SHP77 (cell line): ENCODE data around the gene EBNA1BP2.
"Not testable (repeated sequence)": the region's sequence is repeated elsewhere in the genome, so short reads cannot be mapped to it uniquely, and the experiment has no call there.

ENCODE experiments used
- DNase-seq, 2 experiments: peaks; one replicate each; lab custom pipeline; 2025; lab: John Stamatoyannopoulos, UW

EBNA1BP2 gene, protein sequence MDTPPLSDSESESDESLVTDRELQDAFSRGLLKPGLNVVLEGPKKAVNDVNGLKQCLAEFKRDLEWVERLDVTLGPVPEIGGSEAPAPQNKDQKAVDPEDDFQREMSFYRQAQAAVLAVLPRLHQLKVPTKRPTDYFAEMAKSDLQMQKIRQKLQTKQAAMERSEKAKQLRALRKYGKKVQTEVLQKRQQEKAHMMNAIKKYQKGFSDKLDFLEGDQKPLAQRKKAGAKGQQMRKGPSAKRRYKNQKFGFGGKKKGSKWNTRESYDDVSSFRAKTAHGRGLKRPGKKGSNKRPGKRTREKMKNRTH

DNA sequence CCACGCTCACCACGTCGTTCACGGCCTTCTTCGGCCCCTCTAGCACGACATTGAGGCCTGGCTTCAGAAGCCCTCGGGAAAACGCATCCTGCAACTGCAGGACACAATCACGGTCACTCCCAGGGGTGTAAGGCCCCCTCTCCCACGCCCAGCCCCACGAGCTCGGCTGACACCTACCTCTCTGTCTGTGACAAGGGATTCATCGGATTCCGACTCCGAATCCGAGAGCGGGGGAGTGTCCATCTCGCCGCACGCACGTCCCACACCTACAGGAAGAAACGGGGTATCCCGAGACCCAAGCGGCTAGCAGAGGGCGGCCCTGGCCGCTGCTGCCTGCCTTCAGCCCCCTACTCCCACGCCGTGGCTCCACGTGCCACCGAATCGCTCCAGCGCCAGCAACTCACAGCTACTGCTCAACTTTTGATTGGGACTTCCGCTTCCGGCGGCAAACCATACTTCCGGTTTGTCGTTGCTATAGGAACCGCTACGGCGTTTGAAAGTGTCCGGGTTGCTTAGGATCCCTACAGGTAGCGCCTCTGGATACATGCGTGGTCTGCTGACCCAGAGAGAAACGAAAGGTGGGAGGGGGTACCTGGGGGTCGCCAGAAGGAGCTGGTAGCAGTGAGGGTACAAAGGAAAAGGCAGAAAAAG lies at the start of gene EBNA1BP2, which contains the start of gene CFAP57:
Gene EBNA1BP2, minus strand, starts transcription at position 415 of the 651 bp plus-strand sequence. Its CDS starts 172 bp downstream, at position 243.
Gene CFAP57, plus strand, starts transcription at position 455 of the 651 bp plus-strand sequence. CDS start 424 bp downstream, outside the sequence.
- DNase-seq: peak; percentile 86 to 88

DNA sequence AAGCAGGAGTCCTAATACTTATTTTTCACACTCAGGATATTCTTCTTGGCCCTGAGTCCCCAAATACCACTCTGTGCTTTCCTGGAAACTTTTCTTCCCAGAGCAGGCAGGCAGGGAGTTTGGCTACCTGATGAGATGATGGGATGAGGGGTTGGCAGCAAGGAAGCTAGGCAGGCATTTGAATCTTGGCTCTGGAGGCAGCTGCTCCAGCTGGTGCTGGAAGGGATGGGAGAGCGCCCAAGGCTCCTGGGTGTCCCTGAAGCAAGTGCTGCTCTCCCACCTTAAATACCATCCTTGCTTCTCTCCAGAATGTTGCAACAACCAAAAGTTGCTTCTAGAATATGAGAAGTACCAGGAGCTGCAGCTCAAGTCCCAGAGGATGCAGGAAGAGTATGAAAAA lies 49.7 kb upstream of the EBNA1BP2 start:
- DNase-seq: no peak

DNA sequence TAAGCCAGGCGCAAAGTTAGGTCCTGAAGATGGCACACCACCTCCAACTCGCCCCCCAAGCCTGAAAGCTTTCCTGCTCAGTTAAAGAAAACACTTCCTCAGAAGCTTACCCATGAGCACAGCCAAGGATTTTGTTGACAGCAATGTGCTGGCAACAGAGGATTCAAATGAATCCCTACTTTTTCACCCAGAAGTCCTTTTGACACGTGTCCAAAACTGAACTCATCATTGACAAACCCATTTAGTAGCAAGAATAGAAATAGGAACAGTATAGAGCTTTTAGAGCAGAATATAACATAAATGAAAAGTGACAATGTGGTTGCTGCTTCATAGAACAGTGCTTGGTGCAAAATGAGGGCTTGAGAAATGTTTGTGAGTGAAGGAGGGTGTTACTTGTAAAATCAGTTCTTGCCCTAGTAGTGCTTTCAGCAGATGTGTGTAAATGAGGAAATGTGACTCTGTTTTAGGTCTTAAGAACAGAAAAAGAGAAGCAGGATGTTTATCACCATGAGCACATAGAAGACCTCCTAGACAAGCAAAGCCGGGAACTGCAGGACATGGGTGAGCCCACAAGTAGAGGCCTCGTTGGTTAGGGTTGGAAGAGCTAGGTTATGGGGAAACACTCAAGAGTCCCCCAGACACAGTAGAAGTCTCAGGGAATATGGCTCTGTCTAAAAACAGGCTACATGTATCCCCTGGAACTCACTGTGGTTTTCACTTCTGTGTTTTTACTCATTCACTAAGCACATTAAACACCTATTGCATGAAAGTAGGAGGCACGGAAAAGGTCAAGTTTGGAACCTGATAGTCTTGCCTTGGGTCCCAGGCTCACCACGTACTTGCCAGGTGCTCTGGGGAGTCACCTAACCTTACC lies 49.1 kb upstream of the EBNA1BP2 start:
- DNase-seq: no peak

DNA sequence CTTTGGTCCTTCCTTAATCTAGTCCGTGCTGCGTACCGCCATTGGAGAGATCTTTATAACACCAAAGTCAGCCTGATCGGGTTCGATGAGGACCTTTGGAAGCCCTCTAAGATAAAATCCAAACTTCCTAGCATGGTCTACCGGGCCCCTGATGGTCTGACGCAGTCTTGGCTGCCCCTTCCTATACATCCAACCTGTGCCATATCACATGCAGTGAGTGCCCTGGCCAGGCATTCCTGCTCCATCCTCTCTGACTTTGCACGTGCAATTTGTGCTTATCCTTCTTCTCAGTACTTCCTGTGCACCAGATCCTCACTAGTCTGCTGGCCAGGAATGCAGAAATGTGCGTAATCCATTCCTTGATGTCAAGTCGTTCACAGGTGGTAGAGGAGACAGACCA lies 45.7 kb upstream of the EBNA1BP2 start:
- no peak for DNase-seq

DNA sequence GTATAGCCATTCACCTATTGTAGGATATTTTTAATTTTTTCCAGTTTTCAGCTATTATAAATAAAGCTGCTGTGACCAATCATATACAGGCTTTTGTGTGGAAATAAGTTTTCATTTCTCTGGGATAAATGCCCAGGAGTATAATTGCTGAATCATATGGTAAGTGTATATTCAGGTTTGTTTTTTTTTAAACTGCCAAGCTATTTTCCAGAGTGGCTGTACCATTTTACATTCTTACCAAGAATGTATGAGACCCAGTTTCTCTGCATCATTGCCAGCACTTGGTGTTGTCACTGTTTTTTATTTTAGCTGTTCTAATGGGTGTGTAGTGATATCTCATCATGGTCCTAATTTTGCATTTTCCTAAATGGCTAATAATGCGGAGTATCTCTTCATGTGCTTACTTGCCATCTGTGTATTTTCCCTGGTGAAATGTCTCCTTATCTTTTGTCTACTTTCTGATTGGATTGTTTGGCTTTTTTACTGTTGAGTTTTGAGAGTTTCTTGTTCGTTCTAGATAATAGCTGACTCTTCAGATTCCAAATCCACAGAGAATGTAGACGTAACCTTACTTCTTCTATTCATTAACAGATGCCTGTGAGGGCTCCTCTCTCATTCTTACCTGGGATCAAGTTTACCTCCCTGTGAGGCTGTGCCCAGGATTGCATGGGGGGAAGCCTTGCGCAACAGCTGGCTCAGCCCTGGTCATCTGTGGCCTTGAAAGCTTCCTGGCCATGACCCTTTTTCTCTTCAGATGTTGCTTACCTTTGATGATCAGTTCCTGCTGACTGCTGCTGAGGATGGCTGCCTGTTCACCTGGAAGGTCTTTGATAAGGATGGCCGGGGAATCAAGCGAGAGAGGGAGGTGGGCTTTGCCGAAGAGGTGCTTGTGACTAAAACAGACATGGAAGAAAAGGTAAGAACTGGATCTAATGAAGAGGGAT lies 42.7 kb upstream of the EBNA1BP2 start:
- DNase-seq: no peak

DNA sequence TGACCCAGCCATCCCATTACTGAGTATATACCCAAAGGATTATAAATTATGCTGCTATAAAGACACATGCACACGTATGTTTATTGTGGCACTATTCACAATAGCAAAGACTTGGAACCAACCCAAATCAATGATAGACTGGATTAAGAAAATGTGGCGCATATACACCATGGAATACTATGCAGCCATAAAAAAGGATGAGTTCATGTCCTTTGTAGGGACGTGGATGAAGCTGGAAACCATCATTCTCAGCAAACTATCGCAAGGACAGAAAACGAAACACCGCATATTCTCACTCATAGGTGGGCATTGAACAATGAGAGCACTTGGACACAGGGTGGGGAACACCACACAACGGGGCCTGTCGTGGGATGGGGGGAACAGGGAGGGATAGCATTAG lies 36.2 kb upstream of the EBNA1BP2 start:
- not testable (repeated sequence) for DNase-seq

DNA sequence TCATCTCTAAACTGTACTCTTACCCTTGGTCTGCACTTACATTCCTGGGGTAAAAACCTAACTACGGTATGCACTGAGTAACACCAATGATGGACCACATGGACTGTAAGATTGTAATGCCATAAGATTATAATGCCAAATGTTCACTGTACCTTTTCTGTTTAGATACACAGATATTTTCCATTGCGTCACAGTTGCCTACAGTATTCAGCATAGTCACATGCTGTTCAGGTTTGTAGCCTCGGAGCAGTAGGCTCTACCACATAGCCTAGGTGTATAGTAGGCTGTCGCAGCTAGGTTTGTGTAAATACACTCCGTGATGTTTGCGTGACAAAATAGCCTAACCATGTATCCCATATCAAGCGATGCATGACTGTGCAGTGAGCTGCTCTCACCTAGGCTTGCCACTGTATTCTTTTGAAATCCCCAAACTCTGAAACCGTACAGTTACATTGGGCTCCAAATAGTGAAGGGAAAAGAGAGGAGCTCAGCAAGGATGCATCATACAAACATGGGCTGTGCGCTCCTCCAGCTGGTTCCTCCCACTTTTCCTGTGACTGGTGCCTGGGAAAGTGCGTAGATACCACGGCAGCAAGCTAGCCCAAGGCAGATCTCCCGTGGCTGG lies 35.3 kb upstream of the EBNA1BP2 start:
- no peak for DNase-seq

DNA sequence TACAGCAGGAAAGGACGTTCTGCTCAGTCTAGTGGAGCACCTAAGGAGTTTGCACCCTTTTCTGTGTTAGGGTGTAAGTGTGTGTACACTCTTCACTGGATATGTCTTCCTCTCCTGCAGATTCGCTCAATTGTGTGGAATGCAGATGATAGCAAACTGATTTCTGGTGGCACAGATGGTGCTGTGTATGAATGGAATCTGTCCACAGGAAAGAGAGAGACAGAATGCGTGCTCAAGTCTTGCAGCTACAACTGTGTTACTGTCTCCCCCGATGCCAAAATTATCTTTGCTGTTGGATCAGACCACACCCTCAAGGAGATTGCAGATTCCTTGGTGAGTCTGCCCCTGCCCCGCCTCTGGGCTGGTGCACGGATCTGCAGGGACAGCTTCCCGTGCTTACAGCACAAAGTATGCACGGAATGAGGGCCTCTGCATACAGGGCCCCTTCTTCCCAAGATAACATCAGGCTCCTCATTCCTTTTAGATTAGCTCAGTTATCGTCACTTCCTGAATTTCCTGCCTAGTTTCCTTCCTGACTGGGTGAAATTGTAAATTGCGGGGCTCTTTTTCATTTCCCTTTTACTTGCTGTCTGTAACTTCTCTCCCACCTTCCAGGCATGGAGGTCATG lies 34.6 kb upstream of the EBNA1BP2 start:
- no peak for DNase-seq

DNA sequence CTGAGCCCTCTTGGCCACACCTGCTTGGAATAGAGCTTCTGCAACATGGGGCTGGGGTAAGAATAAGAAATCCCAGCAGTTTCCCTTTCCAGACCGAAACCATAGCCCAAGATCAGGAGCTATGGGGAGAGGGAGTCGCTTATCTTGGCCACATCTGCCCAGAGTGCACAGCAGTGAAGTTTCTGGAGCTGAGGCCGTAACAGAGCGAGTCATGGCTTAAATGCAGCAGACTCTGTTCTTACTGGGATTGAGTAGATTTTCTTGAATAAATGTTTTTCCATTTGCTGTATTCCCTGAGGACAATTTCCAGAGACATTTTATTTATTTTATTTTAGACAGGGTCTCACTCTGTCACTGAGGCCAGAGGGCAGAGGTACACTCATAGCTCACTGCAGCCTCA lies 33.6 kb upstream of the EBNA1BP2 start:
- DNase-seq: no peak

DNA sequence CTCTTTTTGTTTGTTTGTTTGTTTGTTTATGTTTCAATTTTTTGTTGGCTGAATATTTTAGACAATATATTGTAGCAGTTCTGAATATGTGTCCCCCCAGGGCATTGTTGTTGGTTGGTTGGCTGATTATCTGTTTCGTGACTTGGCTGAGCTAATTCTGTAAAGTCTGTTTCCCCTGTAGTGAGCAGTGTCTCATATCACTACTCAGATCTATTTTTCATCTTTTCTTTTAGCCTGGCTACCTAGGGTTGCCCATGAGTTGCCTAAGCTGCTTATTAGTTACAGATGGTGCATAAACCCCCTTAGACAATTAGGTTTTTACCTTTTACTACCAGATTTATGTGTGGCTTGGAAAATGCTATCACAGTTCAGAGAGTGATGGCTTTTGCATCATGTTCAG lies 32.3 kb upstream of the EBNA1BP2 start:
- no peak for DNase-seq

DNA sequence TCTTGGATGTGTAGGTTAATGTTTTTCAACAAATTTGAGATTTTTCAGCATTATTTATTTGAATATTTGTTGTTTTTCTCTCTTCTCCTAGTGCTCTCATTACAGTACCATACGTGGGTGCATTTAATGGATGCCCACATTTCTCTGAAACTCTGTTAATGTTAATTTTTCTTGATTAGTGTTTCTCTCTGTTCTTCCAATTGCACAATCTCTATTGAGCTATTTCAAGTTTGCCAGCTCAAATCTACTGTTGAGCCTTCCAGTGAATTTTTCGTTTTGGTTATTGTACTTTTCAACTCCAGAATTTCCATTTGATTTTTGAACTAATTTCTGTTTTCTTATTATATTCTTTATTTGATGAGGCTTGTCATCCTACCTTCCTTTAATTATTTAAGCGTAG lies 31.8 kb upstream of the EBNA1BP2 start:
- DNase-seq: no peak

DNA sequence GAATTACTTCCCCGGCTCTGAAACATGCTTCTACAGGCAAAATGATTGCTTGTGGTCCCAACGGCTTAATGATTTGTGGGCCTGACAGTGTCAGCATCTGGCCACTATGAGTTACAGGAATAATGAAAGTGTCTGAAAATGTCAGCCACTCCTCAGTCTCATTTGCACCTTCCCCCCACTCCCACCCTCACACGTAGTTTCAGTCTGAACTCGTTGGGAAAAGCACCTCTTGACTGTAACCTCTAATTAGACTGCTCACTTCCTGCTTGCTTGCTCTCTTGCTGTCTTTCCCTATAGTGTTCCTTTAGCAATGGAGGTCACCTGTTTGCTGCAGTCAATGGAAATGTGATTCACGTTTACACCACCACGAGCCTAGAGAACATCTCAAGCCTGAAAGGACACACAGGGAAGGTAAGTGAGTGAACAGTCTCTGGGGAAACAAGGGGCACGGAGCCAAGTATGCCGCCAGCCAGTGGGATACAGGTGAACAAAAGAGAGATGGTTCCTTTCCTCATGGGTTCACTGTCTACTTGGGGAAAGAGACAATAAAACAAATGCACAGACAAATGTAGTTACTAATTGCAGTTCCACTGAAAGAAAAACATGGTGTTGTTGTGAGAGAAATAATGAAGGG lies 27.1 kb upstream of the EBNA1BP2 start:
- no peak for DNase-seq

DNA sequence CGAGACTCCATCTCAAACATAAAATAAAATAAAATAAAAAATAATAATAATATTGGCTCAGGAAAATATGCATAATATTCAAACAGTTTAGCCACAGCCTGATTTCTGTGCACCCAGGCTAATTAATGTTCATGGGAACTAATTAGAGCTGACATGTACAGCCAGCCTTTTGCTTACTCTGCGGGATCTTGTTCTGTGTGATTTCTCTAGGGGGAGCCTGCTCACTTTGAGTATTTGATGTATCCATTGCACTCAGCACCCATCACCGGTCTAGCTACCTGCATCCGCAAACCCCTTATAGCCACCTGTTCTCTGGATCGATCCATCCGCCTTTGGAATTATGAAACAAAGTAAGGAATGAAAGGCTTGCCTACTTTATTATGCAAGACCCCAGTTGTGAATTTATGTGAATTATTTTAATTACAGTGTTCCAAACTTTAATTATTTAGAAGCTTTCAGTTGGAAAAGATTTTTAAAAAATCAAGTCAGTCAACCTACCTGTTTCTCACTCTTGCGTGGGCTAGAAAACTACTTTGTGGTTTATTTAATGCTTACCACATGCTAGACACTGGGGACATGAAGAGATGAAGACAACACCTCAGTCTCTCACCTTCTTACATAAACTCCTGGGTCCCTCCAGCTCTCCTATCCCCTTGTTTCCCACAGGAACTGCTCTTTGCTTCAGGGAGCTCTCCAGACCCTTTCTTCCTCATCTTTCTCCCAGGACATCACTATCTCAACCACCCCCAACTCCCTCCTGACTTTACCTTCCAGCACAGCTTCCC lies 25.4 kb upstream of the EBNA1BP2 start:
- no peak for DNase-seq

DNA sequence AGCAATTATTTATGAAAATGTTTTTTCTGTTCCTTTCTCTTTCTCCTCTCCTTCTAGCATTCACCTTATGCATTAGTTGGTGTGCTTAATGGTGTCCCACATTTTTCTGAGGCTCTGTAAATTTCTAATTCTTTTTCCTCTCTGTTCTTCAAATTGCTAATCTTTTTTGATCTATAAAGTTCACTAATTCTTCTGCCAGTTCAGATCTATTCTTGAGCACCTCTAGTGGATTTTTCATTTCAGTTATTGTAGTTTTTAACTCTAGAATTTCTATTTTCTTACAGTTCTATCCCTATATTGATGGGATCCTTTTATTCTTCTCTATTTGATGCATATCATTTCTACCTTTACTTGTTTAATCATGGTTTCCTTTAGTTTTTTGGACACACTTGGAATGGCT lies 22.4 kb upstream of the EBNA1BP2 start:
- DNase-seq: no peak

DNA sequence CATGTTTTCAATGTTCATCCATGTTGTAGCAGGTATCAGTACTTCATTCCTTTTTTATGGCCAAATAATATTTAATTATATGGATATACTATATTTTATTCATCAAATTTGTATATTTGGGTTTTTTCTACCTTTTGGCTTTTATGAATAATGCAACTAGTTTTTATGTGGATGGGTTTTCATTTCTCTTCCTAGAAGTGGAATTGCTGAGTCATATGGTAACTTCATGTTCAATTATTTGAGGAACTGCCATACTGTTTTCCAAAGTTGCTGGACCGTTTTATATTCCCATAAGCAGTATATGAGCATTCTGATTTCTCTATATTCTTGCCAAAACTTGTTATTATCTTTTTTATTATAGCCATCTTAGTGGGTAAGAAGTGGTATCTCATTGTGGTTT lies 16.0 kb upstream of the EBNA1BP2 start:
- no peak for DNase-seq

DNA sequence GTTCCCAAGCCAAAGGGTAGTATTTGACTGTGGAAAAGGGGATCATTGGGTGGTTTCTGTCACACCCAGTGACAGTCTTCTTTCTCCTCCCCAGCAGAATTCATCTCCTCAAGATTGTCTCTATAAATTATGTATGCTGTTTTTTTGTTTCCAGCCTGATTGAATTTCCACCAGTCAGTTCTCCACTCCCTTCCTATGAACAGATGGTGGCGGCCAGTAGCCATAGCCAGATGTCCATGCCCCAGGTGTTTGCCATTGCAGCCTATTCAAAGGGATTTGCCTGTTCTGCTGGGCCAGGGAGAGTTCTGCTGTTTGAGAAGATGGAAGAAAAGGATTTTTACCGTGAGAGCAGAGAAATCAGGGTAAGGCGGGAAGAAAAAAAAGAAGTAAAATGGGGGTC lies 12.9 kb upstream of the EBNA1BP2 start:
- no peak for DNase-seq

DNA sequence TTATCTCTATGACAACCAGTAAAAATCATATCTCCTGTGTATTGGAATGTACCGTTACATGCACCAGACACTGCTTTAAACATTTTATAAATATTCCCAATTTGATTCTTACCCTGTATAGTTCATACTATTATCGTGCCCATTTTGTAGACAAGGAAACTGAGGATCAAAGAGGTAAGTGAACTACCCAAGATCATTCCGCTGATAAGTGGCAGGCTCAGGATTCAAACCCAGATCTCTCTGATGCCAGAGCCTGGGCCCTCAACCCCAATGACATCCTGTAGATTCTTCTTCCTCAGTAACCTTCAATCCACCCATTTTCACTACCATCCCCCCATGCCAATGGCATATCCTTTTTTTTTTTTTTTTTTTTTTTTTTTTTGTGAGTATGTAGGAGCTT lies 12.3 kb upstream of the EBNA1BP2 start:
- no peak for DNase-seq

DNA sequence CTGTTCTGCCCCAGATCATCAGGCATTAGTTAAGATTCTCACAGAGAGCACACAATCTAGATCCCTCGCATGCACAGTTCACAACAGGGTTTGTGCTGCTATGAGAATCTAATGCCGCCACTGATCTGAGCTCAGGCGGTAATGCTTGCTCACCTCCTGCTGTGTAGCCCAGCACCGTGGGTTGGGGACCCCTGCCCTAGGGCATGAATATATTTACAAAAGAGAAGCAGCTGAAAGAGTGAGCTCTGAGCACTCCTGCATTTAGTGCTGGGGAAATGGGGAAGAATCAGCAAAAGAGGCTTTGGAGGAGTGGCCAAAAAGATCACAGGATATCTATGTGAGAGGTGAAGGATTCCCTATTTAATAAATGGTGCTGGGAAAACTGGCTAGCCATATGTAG lies 5.6 kb upstream of the EBNA1BP2 start:
- no peak for DNase-seq

DNA sequence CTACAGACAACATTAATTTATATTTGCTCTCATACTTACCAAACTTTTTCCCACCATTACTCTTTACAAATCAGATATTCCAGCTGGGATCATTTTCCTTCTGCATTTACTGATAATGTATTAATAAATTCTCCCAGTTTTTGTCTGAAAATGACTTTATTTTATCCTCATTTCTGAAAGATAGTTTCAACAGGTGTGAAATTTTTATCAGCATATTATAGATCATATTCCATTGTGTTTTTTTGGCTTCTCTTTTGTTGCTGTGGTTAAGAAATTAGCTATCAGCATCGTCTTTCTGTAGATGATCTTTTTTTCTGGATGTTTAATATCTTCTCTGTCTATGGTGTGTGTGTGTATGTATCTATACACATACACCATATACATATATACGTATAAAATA lies 2.8 kb upstream of the EBNA1BP2 start:
- no peak for DNase-seq
